Raji (cell line): ENCODE measurements around the gene ADCK1.

ENCODE experiments used
- POLR2A ChIP-seq: IDR thresholded peaks from 2 replicates; pipeline ENCODE4 v1.6.1; 2011; ENCODE audit warnings: low read depth, low read length, control low read depth; ENCODE audit not compliant: insufficient read depth

Gene ADCK1

GRCh38 chr14:77809011-77809410, 9.1 kb downstream of the ADCK1 start:
- TF ChIP-seq POLR2A = no peak

DNA sequence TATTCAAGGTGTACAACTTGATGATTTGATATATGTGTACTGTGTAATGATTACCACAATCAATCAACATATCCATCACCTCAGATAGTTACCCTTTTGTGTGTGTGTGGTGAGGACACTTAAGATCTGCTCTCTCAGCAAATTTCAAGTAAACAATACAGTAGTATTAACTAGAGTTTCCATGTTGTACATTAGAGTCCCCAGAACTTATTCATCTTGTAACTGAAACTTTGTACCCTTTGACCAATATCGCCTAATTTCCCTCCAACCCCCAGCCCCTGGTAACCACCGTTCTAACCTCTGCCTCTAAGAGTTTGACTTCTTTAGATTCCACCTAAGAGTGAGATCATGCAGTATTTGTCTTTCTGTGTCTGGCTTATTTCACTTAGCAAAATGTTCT, 12.1 kb downstream of the ADCK1 start:
- TF ChIP-seq POLR2A = no peak

GRCh38 chr14:77822307-77822706, 22.4 kb downstream of the ADCK1 start:
- TF ChIP-seq POLR2A = no peak

- no peak for TF ChIP-seq POLR2A
Measured at GRCh38 chr14:77822741-77823140, 22.8 kb downstream of the ADCK1 start.

GRCh38 chr14:77823378-77823777, 23.5 kb downstream of the ADCK1 start:
- no peak for TF ChIP-seq POLR2A

DNA sequence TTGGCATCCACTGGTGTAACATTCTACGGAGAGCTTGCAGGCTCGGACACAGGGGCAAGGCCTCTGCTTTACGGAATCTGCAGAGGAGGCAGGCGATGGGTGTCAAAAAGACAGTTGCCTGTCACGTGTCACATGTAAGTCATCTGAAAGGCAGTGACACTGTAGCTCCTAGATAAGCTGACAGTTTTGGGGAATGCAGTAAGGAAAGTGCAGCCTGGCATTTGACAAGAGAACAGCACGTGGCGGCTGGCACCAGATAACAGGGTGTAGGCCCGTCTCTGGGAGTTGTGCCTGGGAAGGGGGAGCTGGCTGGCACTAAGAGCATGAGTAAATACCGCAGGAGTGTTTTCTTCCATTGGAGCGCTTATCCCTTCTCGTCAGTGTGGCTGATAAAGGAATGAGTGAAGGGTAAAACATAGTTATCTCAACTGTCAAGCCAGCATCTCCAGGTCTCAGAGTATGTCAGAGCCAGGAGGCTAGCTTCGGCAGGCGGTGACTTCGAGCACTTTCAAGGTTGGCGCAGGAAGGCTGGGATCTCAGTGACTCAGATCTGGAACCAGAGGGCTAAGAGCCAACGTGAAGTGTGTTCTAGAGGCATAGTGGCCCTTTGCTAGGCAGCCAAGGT, 26.1 kb downstream of the ADCK1 start:
- TF ChIP-seq POLR2A = no peak

DNA sequence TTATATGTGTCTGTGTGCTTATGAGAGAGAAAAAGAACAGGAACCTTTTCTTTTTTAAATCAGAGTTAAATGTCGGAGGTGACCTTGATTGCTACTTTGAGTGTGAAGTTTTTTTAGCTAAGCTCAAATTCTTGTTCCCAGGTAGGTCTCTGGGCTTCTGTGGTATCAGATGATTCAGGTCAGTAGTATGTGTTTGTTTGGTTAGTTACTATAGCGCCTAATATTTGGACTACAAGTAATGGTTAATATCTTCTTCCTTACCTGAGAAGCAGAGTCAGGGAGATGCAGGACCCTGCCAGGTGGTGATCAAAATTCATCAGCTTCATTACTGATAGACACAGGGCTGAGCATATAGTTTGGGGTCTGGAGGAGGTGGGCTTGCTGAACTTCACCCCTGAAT, 30.8 kb downstream of the ADCK1 start:
- no peak for TF ChIP-seq POLR2A

GRCh38 chr14:77832297-77832696, 32.4 kb downstream of the ADCK1 start:
- no peak for TF ChIP-seq POLR2A

GRCh38 chr14:77837926-77838325, 38.0 kb downstream of the ADCK1 start:
- no peak for TF ChIP-seq POLR2A

DNA sequence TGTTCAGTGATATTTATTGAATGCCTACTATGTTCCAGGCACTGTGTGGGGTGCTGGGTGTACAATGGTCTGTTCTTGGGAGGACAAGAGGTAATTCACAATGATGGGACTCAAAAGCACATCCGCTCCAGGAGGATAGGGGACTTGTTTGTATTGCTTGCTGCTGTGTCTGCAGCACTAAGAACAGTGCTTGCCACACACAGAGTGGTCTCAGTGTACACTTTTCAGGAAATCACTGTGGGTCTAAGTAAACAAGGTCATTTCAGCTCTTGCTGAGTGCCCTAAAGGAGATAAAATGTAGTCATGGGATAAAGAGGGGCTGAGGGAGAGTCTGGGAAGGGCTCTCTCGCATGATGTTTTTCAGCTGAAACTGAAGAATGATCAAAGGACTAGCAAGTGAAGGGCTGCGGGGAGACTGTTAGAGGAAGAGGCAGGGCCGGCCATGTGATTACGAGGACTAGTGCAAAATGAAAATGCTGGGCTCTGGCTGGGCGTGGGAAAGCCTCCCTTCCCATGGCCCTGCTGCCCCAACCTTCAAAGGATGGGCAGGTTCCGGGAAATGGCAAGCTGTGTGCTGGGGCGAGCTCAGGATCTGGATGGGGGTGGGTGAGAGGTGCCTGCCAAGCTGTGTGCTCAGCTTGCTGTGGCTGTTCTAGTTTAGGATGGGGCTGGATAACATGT, 39.1 kb downstream of the ADCK1 start:
- TF ChIP-seq POLR2A = no peak

GRCh38 chr14:77843195-77843594, 43.3 kb downstream of the ADCK1 start:
- no peak for TF ChIP-seq POLR2A

DNA sequence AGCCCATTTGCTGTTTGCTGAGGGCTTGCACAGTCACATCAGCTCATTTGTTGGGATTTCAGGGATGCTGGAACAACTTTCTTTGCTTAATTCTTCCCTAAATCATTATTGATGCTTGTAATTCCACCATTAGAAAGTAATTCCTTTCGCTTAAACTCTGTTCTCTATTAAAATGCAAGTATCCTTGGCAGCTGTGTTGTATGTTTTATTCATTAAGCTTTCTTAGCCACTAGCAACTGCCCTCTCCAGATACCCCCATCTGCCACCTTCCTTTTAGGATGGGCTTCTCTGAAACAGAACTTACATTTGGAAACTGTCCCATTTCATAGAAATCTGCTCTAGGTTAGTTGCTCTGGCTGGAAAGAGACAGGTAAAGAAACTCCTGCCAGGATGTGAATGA, 43.7 kb downstream of the ADCK1 start:
- no peak for TF ChIP-seq POLR2A

DNA sequence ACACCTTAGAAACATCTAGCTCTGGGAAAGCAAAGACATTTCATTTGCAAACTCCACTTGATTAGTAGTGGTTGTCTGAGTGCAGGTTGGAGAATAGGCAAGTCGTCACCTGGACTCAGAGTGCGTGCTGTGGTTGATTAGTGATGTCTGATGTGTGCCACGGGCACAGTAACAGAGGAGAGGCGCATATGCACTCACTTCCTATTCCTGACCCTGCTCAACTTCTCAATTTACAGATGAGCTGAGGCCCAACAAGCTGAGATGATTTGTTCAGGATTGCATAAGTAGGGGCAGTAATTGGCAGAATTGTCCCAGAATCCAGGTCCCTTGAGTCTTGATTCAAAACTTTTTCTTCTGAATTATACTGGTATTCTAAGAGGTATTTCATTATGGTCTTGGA, 44.9 kb downstream of the ADCK1 start:
- TF ChIP-seq POLR2A = no peak

DNA sequence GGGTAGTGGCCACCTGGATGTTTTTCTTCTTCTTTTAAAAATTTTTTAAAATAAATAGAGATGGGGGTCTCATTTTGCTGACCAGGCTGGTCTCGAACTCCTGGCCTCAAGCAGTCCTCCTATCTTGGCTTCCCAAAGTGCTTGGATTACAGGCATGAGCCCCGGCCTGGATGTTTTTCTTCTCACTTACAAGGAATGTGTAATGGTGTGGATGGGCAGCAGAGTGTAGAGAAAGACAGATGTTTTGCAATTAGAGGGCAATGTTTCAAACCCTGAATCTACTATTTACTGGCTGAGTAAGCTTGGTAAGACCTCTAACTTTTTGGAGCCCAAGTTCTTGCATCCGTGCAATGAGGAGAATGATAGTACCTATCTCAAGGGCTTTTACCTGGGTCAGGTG, 48.1 kb downstream of the ADCK1 start:
- TF ChIP-seq POLR2A = no peak

DNA sequence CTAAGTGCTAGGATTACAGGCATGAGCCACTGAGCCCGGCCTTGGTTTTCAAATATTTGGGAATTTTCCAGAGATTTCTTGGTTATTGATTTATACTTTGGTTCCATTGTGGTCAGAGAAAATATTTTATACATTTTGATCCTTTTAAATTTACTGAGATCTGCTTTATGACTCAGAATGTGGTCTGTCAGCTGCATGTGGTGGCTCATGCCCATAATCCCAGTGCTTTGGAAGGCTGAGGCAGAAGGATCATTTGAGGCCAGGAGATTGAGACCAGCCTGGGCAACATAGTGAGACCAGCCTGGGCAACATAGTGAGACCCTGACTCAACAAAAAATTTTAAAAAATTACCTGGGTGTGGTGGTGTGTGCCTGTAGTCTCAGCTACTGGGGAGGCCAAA, 49.8 kb downstream of the ADCK1 start:
- TF ChIP-seq POLR2A = no peak

- no peak for TF ChIP-seq POLR2A
Measured at GRCh38 chr14:77853919-77854318, 54.0 kb downstream of the ADCK1 start.

DNA sequence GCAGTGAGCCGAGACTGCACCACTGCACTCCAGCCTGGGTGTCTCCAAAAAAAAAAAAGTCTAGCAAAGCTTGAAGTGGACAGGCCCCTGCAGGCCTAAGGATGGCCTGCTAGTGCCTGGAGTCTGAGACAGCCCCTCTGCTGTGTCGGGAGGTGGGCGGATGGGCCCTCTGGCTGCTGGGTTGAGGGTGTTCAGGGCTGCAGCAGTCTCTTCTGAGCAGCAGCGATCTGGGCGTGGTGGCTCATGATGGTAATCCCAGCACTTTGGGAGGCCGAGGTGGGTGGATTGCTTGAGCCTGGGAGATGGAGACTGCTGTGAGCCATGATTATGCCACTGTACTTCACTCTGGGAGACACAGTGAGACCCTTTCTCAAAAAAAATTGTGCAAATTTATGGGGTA, 57.0 kb downstream of the ADCK1 start:
- TF ChIP-seq POLR2A = no peak
